H7 (cell line): ENCODE results near the gene MYO10. TPM values are rescaled to one million over a fixed set of nuclear protein-coding genes. Genes with fewer than 3 reads are reported as not detected.
"Not testable (repeated sequence)": the region's sequence is repeated elsewhere in the genome, so short reads cannot be mapped to it uniquely, and the experiment has no call there.

Source experiments
- DNase-seq: peaks from one replicate; pipeline ENCODE4 v3.0.0; 2012
- H3K27me3 ChIP-seq: 2 replicates; pipeline ENCODE4 v1.6.0; 2011; ENCODE audit warnings: mild to moderate bottlenecking, low read length; ENCODE audit not compliant: control insufficient read depth, insufficient read depth
- H3K36me3 ChIP-seq: replicated peaks from 2 replicates; pipeline ENCODE4 v1.5.1; 2011; ENCODE audit warnings: low read length; ENCODE audit not compliant: control insufficient read depth, insufficient read depth
- H3K4me3 ChIP-seq: 2 replicates; pipeline ENCODE4 v1.5.1; 2011; ENCODE audit warnings: low read depth, mild to moderate bottlenecking, control low read depth, low read length, moderate library complexity; ENCODE audit not compliant: insufficient read depth
- total RNA-seq: library from RNA; depleted of rRNA; stranded (reverse); fragments of >200 nt; shearing (Covaris generic); gene quantifications from 2 replicates; pipeline ENCODE4 v1.2.3, GENCODE V29; 2014

The MYO10 gene
- total RNA-seq, 1 experiment from 2014 or later = 36.3 TPM

DNA sequence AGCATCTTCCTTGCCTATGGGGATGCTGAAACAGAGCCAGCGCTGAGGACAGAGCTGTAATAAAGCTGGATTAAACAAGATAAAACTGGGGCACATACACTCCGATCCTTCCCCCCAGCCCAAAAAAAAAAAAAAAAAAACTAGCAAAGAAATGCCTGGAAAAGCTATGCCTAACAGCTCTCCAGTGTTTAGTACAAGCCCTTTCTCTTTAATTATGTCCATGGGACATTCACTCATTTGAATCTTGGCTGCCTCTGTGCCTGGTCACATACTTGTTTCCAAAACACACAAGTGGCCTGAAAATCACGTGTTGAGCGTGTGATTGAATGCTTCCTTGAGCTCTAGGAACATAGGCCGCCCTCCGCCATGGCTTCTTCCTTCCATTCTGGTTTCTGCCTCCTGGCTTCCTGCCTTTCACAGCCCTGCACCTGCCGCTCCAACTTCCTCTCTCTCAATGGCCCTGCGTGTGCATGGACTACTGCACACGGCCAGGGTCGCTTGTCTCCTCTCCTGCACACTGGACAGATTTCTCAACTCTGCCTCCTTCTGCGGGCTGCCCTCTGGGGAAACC is 208.2 kb downstream of the MYO10 start:
- no peak overlapping the region for H3K4me3 ChIP-seq
- no peak for DNase-seq
- H3K36me3 ChIP-seq = peaks cover 6% of the 10 kb centered on the region
- no peaks in the 10 kb centered on the region for H3K27me3 ChIP-seq

DNA sequence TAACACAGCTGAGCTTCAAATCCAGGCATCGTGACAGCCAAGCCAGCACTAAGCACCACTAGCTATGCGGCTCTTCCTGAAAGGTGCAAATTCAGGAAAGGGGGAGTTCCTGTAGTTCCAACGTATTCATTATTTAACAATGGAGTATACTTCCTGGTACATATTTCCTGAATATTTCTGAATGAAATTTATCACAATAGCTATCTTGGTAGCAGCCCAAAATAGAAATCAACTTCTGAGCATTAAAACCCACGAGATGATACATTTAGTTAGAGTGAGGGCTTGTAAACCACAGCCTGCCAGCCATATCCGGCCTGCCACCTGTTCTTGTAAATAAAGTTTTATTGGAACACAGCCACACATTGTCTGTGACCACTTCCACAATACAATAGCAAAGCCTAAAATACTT is 209.5 kb downstream of the MYO10 start:
- DNase-seq = no peak

GRCh38 chr5:16725575-16725974 is 210.5 kb downstream of the MYO10 start:
- no peak for DNase-seq
- H3K27me3 ChIP-seq = no peaks in the 10 kb centered on the region
- no peak overlapping the region for H3K4me3 ChIP-seq
- peaks cover 1% of the 10 kb centered on the region for H3K36me3 ChIP-seq

More for the DNA sequence above, 209.5 kb downstream of the MYO10 start:
- peaks cover 2% of the 10 kb centered on the region for H3K36me3 ChIP-seq
- no peaks in the 10 kb centered on the region for H3K27me3 ChIP-seq
- no peak overlapping the region for H3K4me3 ChIP-seq

DNA sequence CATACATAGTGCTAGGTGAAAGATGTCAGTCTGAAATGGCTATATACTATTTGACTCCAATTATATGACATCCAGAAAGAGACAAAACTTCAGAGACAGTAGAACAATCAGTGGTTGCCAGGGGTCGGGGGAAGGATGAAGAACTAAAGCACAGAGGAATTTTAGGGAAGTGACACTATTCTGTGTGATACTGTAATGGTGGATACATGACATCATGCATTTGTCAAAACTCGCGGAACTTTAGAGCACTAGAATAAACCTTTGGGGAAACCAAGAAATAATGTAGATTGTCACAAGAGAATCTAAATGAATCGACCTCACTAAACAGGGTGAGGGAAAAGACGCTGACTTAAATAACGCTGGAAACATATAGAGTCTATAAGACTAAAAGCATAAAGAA is 212.3 kb downstream of the MYO10 start:
- Histone ChIP-seq H3K4me3 (no peak overlapping the region), H3K36me3 (peaks cover 3% of the 10 kb centered on the region), H3K27me3 (no peaks in the 10 kb centered on the region)
- DNase-seq = no peak

DNA sequence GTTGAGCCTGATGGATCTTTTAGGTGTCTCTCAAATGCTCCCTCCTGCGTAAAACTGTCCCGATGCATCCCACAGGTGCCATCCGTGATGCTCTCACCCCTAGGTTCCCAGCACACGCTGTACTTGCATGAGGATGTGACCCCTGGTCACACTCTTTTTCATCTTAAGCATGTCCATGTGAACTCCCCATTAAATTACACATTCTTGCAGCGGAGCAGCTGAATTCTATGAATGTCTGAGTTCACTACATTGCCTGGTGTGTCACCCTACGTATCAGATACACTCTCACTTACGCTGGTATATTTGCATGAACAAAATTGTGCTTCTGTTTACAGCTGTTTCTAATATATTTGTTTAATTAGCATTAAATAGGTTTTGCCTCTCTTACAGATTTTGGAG is 214.0 kb downstream of the MYO10 start:
- no peak for DNase-seq
- Histone ChIP-seq H3K4me3 (no peak overlapping the region), H3K27me3 (no peaks in the 10 kb centered on the region), H3K36me3 (peaks cover 2% of the 10 kb centered on the region)

GRCh38 chr5:16721151-16722096 is 214.7 kb downstream of the MYO10 start:
- no peaks in the 10 kb centered on the region for H3K27me3 ChIP-seq
- no peak overlapping the region for H3K4me3 ChIP-seq
- DNase-seq = no peak
- peaks cover 2% of the 10 kb centered on the region for H3K36me3 ChIP-seq

- H3K27me3 ChIP-seq, H3K36me3 ChIP-seq, H3K4me3 ChIP-seq, DNase-seq: not testable (repeated sequence)
Measured at GRCh38 chr5:16718036-16718435, 218.1 kb downstream of the MYO10 start.

DNA sequence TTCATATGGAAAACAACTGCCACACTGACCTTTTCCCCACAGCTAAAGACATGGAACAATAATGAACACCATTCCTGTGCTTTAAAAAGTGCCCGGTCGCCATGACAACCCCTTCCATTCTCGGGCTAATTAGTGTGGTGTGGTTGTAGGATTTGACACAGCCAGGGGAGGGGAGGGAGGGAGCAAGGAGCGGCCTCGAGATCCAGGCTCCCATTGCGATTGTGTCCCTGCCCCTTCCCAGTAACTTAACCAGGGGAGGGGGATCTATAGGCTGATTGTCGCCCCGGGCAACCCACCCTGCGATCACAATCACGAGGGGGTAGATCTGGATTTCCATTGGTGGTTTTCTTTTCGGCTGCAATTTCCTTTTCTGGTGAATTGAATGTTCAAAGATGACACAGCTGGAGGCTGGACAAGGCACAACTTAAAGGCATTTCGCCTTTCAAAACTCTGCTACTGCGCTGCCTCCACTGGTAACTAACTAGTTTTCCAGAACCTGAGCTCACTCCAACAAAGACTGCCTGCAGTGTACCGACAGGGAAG is 222.6 kb downstream of the MYO10 start:
- H3K36me3 ChIP-seq = peaks cover 21% of the 10 kb centered on the region
- DNase-seq = peak; percentile 87
- H3K27me3 ChIP-seq = no peaks in the 10 kb centered on the region
- H3K4me3 ChIP-seq = no peak overlapping the region

GRCh38 chr5:16712620-16713019 is 223.5 kb downstream of the MYO10 start:
- H3K27me3 ChIP-seq = no peaks in the 10 kb centered on the region
- no peak for DNase-seq
- no peak overlapping the region for H3K4me3 ChIP-seq
- H3K36me3 ChIP-seq = peaks cover 27% of the 10 kb centered on the region

DNA sequence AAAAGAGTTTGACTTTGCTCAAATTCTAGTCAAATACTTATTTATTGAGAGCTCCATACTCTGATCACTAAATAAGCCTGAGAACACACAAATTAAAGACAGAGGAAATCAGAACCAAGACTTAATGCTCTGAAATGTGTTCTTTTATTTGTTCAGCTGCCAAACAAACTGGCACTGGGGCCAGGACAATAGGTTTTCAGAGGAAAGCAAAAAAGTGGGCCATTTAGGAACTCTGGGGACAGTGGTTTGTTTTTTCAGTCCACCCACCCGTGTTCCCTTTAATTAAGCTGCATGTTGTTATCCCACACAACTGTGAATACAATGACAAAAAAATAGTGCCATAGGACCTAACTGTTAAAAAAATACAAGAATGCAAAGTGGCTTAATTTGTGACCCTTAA is 223.9 kb downstream of the MYO10 start:
- peaks cover 31% of the 10 kb centered on the region for H3K36me3 ChIP-seq
- H3K27me3 ChIP-seq = no peaks in the 10 kb centered on the region
- DNase-seq = no peak
- no peak overlapping the region for H3K4me3 ChIP-seq

GRCh38 chr5:16709691-16710433 is 226.2 kb downstream of the MYO10 start:
- H3K4me3 ChIP-seq = no peak overlapping the region
- DNase-seq = no peak
- peaks cover 35% of the 10 kb centered on the region for H3K36me3 ChIP-seq
- H3K27me3 ChIP-seq = no peaks in the 10 kb centered on the region

- no peak for DNase-seq
- Histone ChIP-seq H3K27me3 (no peaks in the 10 kb centered on the region), H3K36me3 (peaks cover 41% of the 10 kb centered on the region)
Measured at GRCh38 chr5:16707869-16708192, 228.3 kb downstream of the MYO10 start.

GRCh38 chr5:16707168-16707868 is 228.8 kb downstream of the MYO10 start:
- Histone ChIP-seq H3K36me3 (peaks cover 42% of the 10 kb centered on the region), H3K4me3 (no peak overlapping the region), H3K27me3 (no peaks in the 10 kb centered on the region)
- no peak for DNase-seq

More at GRCh38 chr5:16707869-16708192, 228.3 kb downstream of the MYO10 start:
- H3K4me3 ChIP-seq = no peak overlapping the region

- Histone ChIP-seq H3K27me3 (no peaks in the 10 kb centered on the region), H3K36me3 (peaks cover 52% of the 10 kb centered on the region), H3K4me3 (no peak overlapping the region)
- DNase-seq = no peak
Measured at GRCh38 chr5:16704945-16705344, 231.1 kb downstream of the MYO10 start.
